ENCODE data around the gene IL9. TPM values are rescaled to one million over a fixed set of nuclear protein-coding genes. Genes with fewer than 3 reads are reported as not detected.
A peak's percentile ranks its signal among the peaks of the same experiment; 100 is the strongest.

Gene IL9
- total RNA-seq, result 10 to 100 TPM; 47.9 to 48.1 TPM

DNA sequence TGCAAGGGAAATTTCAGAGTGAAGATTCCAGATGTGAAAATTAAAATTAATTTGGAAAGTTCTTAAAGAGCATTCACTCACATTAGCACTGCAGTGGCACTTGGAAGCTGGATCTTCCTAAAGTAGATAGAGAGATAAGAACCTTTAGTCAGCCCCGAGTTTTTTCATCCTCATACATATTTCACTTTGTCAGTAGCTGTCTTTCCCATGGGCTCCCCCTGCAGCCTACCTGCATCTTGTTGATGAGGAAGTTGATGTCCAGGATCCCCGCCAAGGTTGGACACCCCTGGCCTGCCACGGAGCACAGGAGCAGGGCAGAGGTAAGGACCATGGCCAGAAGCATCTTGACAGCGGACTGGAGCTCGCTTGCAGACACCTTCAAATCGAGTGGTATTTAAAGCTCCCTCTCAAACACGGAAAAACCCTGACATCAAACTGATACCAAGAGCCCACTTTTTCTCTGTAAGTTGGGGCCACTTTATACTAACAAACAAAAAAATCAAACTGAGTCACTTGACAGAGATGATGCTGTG lies at the start of gene IL9:
IL9 (minus strand) TSS at position 368 of the 533 bp plus-strand sequence; CDS start at position 343, 25 bp downstream.
- intact Hi-C loops (cut with DNase I, micrococcal nuclease), result loop anchor here in 1 of 2 experiments (10.0 kb wide), 1 partner anchor 249 kb away; no protein-coding TSS in a partner anchor
- Mint-ChIP-seq H3K9me3 (ENCODE audit: low read depth) (no peaks in the 10 kb centered on the region), H3K4me3 (peak within 1 kb of the TSS; percentile 9), H3K36me3 (ENCODE audit: low read depth) (no peaks in the 10 kb centered on the region), H3K27me3 (peaks cover 60% of the 10 kb centered on the region), H3K27ac (no peak within 1 kb of the TSS), H3K4me1 (peaks cover 16% of the 10 kb centered on the region)
- ChIA-PET CTCF (interaction anchor here (0.5 kb wide), 1 partner anchor 308 kb away, joined by 3 read pairs; no protein-coding TSS in a partner anchor), POLR2A (interaction anchor here (0.6 to 0.7 kb wide), 2 partner anchors 19 to 694 kb away, joined by 3 read pairs; no protein-coding TSS in a partner anchor)
- ATAC-seq, result no peak
- no peak for DNase-seq

DNA sequence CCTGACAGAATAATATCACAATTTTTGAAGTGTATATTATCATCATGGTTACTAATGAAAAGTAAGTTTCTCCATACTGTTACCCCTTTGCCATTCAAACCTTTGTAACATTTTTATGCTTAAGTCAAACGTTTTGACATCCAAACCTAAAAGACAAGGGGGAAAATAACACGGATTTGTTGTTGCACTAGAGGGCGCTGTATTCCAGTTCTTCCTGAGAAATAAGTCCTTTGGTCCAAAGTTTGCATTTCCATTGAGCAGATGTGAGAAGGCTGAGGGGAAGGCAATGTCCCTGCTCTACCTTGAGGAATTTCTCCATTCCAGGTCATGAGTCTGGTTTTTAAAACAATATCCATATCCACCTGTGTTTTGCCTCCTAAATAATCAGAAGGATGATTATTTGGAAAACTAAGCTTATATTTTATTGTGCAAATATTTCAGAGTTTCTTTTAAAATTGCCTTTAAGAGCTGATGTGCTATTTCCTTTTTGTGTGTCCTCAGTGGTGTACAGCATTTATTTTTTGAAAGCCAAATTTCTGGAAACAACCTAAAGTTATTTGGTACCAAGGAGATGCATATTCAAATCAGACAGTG lies 49.4 kb upstream of the IL9 start:
- ChIA-PET CTCF (interaction anchor here (0.5 to 1.6 kb wide), 10 partner anchors 8 to 287 kb away, joined by 3 to 6 read pairs (median 3); no protein-coding TSS in a partner anchor), POLR2A (no interaction called here)
- intact Hi-C loops (cut with DNase I, micrococcal nuclease), result loop anchor here (1.0 to 5.0 kb wide), 7 partner anchors 58 to 267 kb away; no protein-coding TSS in a partner anchor
- H3K9me3 Mint-ChIP-seq (ENCODE audit: low read depth), result no peaks in the 10 kb centered on the region
- H3K27ac Mint-ChIP-seq, result no peak overlapping the region
- no peaks in the 10 kb centered on the region for H3K36me3 Mint-ChIP-seq (ENCODE audit: low read depth)
- peak; percentile 45 for DNase-seq
- H3K4me3 Mint-ChIP-seq, result no peak overlapping the region
- peaks cover 18% of the 10 kb centered on the region for H3K27me3 Mint-ChIP-seq
- no peak for ATAC-seq
- no peaks in the 10 kb centered on the region for H3K4me1 Mint-ChIP-seq

DNA sequence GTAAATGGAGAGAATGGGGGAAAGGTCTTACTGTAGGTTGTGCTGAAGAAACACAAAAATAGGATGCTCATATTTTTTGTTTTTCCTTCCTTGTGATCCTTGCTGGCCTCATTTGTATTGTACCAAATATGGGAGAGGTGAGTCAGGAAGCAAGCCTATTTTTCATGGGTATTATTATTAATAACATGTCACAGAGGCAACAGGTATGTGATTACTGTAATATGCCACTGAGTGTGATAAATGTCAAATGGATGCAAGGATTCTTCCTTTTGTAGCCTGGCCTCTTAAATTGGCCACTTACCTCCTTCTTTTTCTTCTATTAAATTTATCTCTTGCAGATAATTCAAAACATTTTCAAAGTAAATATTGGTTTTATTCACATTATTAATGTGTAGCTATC lies 48.9 kb upstream of the IL9 start:
- Mint-ChIP-seq H3K36me3 (ENCODE audit: low read depth) (no peaks in the 10 kb centered on the region), H3K4me1 (no peaks in the 10 kb centered on the region), H3K27ac (no peak overlapping the region), H3K4me3 (no peak overlapping the region), H3K9me3 (ENCODE audit: low read depth) (no peaks in the 10 kb centered on the region), H3K27me3 (peaks cover 18% of the 10 kb centered on the region)
- no peak for DNase-seq
- POLR2A ChIA-PET, result no interaction called here
- intact Hi-C loops (cut with DNase I, micrococcal nuclease), result loop anchor here in 1 of 2 experiments (2.0 kb wide), 1 partner anchor 58 kb away; no protein-coding TSS in a partner anchor
- CTCF ChIA-PET, result interaction anchor here (0.5 to 1.6 kb wide), 6 partner anchors 8 to 288 kb away, joined by 3 to 4 read pairs (median 3); no protein-coding TSS in a partner anchor
- no peak for ATAC-seq

GRCh38 chr5:135942202-135942771 lies 46.6 kb upstream of the IL9 start:
- no peaks in the 10 kb centered on the region for H3K9me3 Mint-ChIP-seq (ENCODE audit: low read depth)
- POLR2A ChIA-PET, result no interaction called here
- no peaks in the 10 kb centered on the region for H3K36me3 Mint-ChIP-seq (ENCODE audit: low read depth)
- H3K27ac Mint-ChIP-seq, result no peak overlapping the region
- peaks cover 21% of the 10 kb centered on the region for H3K27me3 Mint-ChIP-seq
- CTCF ChIA-PET, result interaction anchor here (1.3 to 1.4 kb wide), 2 partner anchors 9 to 196 kb away, joined by 3 read pairs; no protein-coding TSS in a partner anchor
- intact Hi-C loops (cut with DNase I, micrococcal nuclease), result no loop called here
- H3K4me1 Mint-ChIP-seq, result no peaks in the 10 kb centered on the region
- DNase-seq (no peak), ATAC-seq (no peak)
- no peak overlapping the region for H3K4me3 Mint-ChIP-seq

- intact Hi-C loops (cut with DNase I, micrococcal nuclease), result no loop called here
Measured at GRCh38 chr5:135941711-135942110, 46.1 kb upstream of the IL9 start.

GRCh38 chr5:135937245-135937911 lies 41.7 kb upstream of the IL9 start:
- no peak for DNase-seq
- intact Hi-C loops (cut with DNase I, micrococcal nuclease), result no loop called here
- no peak overlapping the region for H3K4me3 Mint-ChIP-seq
- no peaks in the 10 kb centered on the region for H3K9me3 Mint-ChIP-seq (ENCODE audit: low read depth)
- H3K27ac Mint-ChIP-seq, result no peak overlapping the region
- ChIA-PET POLR2A (interaction anchor here (0.7 kb wide), 1 partner anchor 62 kb away, joined by 3 read pairs; no protein-coding TSS in a partner anchor), CTCF (interaction anchor here (0.6 to 1.0 kb wide), 3 partner anchors 7 to 112 kb away, joined by 3 to 4 read pairs (median 3); no protein-coding TSS in a partner anchor)
- no peaks in the 10 kb centered on the region for H3K36me3 Mint-ChIP-seq (ENCODE audit: low read depth)
- peaks cover 16% of the 10 kb centered on the region for H3K27me3 Mint-ChIP-seq
- ATAC-seq, result no peak
- H3K4me1 Mint-ChIP-seq, result no peaks in the 10 kb centered on the region

More at GRCh38 chr5:135941711-135942110, 46.1 kb upstream of the IL9 start:
- no peaks in the 10 kb centered on the region for H3K36me3 Mint-ChIP-seq (ENCODE audit: low read depth)
- ChIA-PET POLR2A (no interaction called here), CTCF (interaction anchor here (0.8 to 1.3 kb wide), 2 partner anchors 10 to 271 kb away, joined by 3 read pairs; no protein-coding TSS in a partner anchor)
- ATAC-seq, result no peak
- no peaks in the 10 kb centered on the region for H3K9me3 Mint-ChIP-seq (ENCODE audit: low read depth)
- no peak for DNase-seq
- peaks cover 21% of the 10 kb centered on the region for H3K27me3 Mint-ChIP-seq
- H3K27ac Mint-ChIP-seq, result no peak overlapping the region
- H3K4me1 Mint-ChIP-seq, result no peaks in the 10 kb centered on the region
- no peak overlapping the region for H3K4me3 Mint-ChIP-seq

DNA sequence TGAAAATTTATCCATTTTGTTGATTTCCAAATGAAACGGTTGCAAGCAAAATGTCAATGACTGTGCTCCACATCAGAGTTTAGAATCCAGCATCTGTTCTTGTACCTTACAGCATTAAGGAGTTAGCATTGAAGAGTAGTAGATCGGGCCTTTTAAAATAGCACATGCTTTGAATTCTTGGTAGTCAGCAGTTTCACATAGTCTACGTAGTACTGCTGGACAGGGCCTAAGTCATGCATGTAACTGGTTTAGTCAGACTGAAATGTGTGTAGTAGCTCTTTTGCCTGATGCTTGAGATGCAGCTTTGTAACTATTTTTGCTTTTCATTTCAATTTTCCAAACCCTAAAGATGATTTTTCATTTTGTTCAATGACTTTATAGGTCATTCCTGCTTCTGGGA lies 39.3 kb upstream of the IL9 start:
- intact Hi-C loops (cut with DNase I, micrococcal nuclease), result no loop called here
- CTCF ChIA-PET, result no interaction called here
- H3K9me3 Mint-ChIP-seq (ENCODE audit: low read depth), result no peaks in the 10 kb centered on the region
- no peak overlapping the region for H3K27ac Mint-ChIP-seq
- peaks cover 26% of the 10 kb centered on the region for H3K27me3 Mint-ChIP-seq
- no peak for DNase-seq
- no peaks in the 10 kb centered on the region for H3K4me1 Mint-ChIP-seq
- no peak for ATAC-seq
- POLR2A ChIA-PET, result no interaction called here
- H3K36me3 Mint-ChIP-seq (ENCODE audit: low read depth), result no peaks in the 10 kb centered on the region
- no peak overlapping the region for H3K4me3 Mint-ChIP-seq

DNA sequence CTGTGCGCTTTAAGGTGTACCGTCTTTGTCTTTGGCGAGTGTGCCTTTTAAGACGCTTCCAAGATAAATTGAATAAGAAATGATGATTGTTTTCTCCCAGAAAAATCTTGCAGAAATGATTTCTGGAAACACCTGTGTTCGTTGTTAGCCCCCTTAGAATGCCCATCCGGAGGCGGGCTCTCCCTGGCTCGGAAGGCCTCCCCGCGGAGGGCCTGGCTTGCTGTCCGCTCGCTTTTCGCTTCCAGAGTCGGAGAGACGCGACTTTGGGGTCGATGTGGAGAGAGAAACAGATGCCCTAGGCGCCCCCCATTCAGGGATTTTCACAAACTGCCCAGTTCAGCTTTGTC lies 35.3 kb upstream of the IL9 start:
- no peaks in the 10 kb centered on the region for H3K36me3 Mint-ChIP-seq (ENCODE audit: low read depth)
- ATAC-seq, result no peak
- no peak overlapping the region for H3K27ac Mint-ChIP-seq
- H3K4me1 Mint-ChIP-seq, result no peaks in the 10 kb centered on the region
- ChIA-PET POLR2A (no interaction called here), CTCF (no interaction called here)
- H3K27me3 Mint-ChIP-seq, result peaks cover 41% of the 10 kb centered on the region
- peaks cover 2% of the 10 kb centered on the region for H3K9me3 Mint-ChIP-seq (ENCODE audit: low read depth)
- no peak for DNase-seq
- no peak overlapping the region for H3K4me3 Mint-ChIP-seq
- intact Hi-C loops (cut with DNase I, micrococcal nuclease), result no loop called here

DNA sequence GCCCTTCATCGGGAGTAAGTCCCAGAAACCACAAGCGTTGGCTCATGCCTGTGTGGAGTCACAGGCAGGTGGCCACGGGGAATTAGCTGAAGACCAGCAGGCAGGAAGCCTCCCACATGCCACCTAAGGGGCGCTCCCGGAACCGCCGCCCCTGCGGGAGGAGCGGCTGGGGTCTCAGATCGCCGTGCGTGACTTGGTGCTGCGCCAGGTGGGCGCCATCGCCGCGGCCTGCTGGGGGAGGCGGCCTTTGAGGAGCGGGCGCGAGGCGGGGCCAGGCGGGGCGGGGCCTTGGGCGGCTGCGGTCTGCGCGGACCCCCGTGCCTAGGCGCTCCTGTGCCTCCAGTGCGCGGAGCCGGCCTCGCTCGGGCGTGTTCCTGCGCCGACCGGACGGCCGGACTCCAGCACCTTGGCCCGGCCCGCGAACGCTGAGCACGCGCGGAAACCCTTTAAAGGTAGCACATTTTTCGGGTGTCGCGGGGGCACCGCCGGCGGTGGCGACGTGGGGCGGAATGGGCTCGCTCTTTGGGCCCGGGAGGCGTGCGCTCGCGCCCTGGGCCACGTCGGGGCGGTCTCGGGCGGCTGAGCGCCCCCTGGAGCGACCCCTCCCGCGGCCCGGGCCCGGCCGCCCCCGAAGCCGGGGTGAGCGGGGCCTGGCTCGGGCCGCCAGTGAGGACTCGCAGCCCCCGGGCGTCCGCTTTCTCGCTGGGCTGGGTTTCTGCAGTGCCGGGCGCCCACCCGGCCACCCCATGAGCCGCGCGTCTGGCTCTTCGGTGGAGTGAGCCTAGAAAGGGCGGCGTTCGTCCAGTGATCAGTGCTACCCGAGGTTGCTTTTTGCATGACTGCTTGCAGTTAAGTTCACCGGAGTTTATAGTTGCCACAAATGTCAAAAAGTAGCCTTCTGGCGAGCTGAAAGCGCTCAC lies 34.6 kb upstream of the IL9 start:
- DNase-seq, result no peak
- H3K36me3 Mint-ChIP-seq (ENCODE audit: low read depth), result no peaks in the 10 kb centered on the region
- ChIA-PET POLR2A (no interaction called here), CTCF (no interaction called here)
- H3K27me3 Mint-ChIP-seq, result peaks cover 42% of the 10 kb centered on the region
- H3K4me1 Mint-ChIP-seq, result no peaks in the 10 kb centered on the region
- no peak overlapping the region for H3K27ac Mint-ChIP-seq
- intact Hi-C loops (cut with DNase I, micrococcal nuclease), result no loop called here
- H3K4me3 Mint-ChIP-seq, result peak overlapping the region; percentile 35
- no peak for ATAC-seq
- H3K9me3 Mint-ChIP-seq (ENCODE audit: low read depth), result peaks cover 2% of the 10 kb centered on the region

DNA sequence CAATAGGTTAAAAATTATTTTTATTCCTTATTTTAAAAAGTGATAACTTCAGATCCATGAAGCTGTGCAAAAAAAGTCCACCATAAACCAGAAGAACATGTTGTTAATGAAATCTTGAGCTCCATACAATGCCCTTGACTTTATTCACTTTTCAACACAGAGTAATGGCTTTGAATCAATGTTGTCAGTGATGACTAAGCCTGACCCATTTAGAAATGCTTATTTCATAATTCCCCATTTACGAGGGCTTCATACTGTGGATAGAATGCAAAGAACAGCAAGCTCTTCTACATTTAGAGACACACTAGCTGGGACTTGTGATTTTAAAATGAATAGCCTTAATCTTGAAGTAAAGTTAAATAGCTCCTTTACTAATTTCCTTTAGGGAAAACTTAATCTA lies 25.7 kb upstream of the IL9 start:
- Mint-ChIP-seq H3K36me3 (ENCODE audit: low read depth) (no peaks in the 10 kb centered on the region), H3K4me1 (peaks cover 5% of the 10 kb centered on the region), H3K4me3 (no peak overlapping the region), H3K27me3 (peaks cover 52% of the 10 kb centered on the region), H3K27ac (no peak overlapping the region), H3K9me3 (ENCODE audit: low read depth) (no peaks in the 10 kb centered on the region)
- CTCF ChIA-PET, result interaction anchor here (0.7 kb wide), 2 partner anchors 33 to 163 kb away, joined by 3 read pairs; no protein-coding TSS in a partner anchor
- no peak for ATAC-seq
- DNase-seq, result no peak
- POLR2A ChIA-PET, result no interaction called here
- intact Hi-C loops (cut with DNase I, micrococcal nuclease), result no loop called here

GRCh38 chr5:135920199-135920598 lies 24.6 kb upstream of the IL9 start:
- ChIA-PET CTCF (no interaction called here), POLR2A (no interaction called here)
- peaks cover 52% of the 10 kb centered on the region for H3K27me3 Mint-ChIP-seq

More at GRCh38 chr5:135920199-135920598, 24.6 kb upstream of the IL9 start:
- no peaks in the 10 kb centered on the region for H3K36me3 Mint-ChIP-seq (ENCODE audit: low read depth)
- intact Hi-C loops (cut with DNase I, micrococcal nuclease), result no loop called here
- ATAC-seq (no peak), DNase-seq (no peak)
- no peaks in the 10 kb centered on the region for H3K9me3 Mint-ChIP-seq (ENCODE audit: low read depth)
- peaks cover 14% of the 10 kb centered on the region for H3K4me1 Mint-ChIP-seq
- no peak overlapping the region for H3K27ac Mint-ChIP-seq
- H3K4me3 Mint-ChIP-seq, result no peak overlapping the region

All from activated CD4-positive, alpha-beta T cell treated with anti-CD3 and anti-CD28 coated beads for 36 hours (primary cell).